Measurements from ENCODE around the gene KCNJ11. TPM values are rescaled to one million over a fixed set of nuclear protein-coding genes. Genes with fewer than 3 reads are reported as not detected.

Gene KCNJ11
- total and polyA plus RNA-seq, 2 of the 13 experiments (the other 11 are each of a cell fraction or from before 2014, with no cell fraction given), result 0.38 to 1.6 TPM

GRCh38 chr11:17351510-17352176 is 36.8 kb downstream of the KCNJ11 start, which contains the start of gene NCR3LG1 (continued):
- peak; percentile 17; the same call in 1 of the 2 replicates for TF ChIP-seq ATF2 (CRISPR knock-in tag; IDR thresholded peaks at IDR 0.05)
- TF ChIP-seq ZNF570 (CRISPR knock-in tag; IDR thresholded peaks at IDR 0.05; ENCODE audit: borderline replicate concordance), result no peak
- no peak for TF ChIP-seq FOXJ3 (CRISPR knock-in tag; IDR thresholded peaks at IDR 0.05; ENCODE audit: borderline replicate concordance)
- peak; percentile 72; the same call in 1 of the 2 replicates for TF ChIP-seq ZNF275 (CRISPR knock-in tag; IDR thresholded peaks at IDR 0.05; ENCODE audit: borderline replicate concordance)
- TF ChIP-seq TRIM24 (CRISPR knock-in tag; IDR thresholded peaks at IDR 0.05), result no peak
- peak; percentile 85 for TF ChIP-seq MXD1 (CRISPR knock-in tag; IDR thresholded peaks at IDR 0.05)
- no peak for TF ChIP-seq SETDB1 (CRISPR knock-in tag; IDR thresholded peaks at IDR 0.05; ENCODE audit: borderline replicate concordance)
- TF ChIP-seq ZBTB46 (CRISPR knock-in tag; IDR thresholded peaks at IDR 0.05; ENCODE audit: borderline replicate concordance), result no peak
